GM21360 (cell line): ENCODE results near the gene CAMK2N1.

Experiments
- ATAC-seq: cut with Tn5 transposase; IDR thresholded peaks from one replicate; pipeline ENCODE4 v1.9.1; 2021; ENCODE audit warnings: mild to moderate bottlenecking, moderate library complexity; ENCODE audit not compliant: unreplicated experiment

The CAMK2N1 gene

DNA sequence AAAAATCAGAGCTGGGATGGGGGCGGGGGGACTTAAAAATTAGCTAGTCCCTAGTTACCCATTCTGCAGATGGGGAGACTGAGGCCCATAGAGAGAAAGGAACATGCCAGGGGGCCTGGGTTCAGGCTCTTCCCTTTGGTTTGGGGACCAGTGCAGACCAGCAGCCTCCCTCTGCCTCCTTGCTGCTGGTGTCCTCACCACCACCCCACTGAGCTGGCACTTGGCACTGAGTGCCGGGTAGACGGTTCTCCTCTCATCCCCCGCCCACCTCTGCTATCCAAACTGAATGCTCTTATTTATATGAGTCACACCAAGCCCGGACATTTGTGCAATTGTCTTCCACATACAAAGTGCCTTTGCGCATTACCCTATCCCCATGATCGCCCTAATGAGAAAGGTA lies 39.2 kb downstream of the CAMK2N1 start:
- no peak for ATAC-seq

DNA sequence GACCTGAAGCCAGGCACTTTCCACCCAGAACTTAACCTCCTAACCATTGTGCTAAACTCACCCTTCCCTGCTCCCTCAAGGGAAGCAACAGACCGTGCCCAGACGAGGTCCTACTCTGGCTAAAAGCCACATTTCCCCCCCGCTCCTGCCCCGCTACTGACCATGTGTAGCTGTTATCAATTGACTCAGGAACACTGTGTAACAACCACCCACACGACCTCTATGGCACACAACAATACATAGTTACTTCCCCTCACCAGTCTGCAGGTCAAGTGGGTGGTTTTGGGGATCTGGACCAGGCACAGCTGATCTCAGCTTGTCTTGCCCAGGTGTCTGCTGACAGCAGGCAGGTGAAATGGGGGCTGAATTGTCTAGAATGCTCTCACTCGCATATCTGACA lies 40.1 kb downstream of the CAMK2N1 start:
- ATAC-seq = no peak

DNA sequence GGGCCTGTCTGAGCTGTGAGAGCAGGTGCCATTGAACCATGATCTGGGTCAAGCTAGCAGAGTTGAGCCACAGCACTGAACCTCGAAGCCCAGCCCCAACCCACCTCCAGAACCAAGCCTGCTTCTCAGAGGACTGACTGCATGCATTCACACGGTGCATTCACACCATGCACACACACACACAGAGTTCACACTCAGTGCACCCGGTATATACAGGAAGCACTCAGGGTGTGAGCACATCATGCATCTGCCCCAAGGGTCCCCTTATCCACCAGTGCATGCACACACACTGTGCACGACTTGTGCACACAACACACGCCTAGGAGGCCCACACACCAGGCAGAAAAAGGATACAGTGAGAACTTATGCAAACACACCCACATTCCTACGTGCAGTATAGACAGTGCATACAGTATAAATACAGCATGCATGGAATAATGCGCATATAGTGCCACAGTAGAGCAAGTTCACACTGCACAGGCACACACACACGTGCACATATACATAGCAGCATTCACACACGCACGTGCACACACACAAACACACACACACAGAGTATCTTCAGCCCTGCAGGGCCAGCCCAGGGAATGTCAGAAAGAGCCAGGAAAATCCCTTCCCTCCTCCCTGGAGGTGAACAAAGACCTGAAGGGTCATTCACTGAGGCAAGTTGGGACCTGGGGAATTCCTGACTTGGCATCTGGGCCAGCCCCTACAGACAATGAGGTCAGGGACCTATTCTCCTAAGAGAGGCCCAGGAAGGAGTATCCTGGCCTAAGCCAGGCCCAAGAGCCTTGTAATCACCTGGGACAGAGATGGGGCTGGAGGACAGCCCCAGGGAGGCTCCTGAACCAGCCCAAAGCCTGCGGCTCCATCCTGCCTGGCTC lies 42.1 kb downstream of the CAMK2N1 start:
- no peak for ATAC-seq

DNA sequence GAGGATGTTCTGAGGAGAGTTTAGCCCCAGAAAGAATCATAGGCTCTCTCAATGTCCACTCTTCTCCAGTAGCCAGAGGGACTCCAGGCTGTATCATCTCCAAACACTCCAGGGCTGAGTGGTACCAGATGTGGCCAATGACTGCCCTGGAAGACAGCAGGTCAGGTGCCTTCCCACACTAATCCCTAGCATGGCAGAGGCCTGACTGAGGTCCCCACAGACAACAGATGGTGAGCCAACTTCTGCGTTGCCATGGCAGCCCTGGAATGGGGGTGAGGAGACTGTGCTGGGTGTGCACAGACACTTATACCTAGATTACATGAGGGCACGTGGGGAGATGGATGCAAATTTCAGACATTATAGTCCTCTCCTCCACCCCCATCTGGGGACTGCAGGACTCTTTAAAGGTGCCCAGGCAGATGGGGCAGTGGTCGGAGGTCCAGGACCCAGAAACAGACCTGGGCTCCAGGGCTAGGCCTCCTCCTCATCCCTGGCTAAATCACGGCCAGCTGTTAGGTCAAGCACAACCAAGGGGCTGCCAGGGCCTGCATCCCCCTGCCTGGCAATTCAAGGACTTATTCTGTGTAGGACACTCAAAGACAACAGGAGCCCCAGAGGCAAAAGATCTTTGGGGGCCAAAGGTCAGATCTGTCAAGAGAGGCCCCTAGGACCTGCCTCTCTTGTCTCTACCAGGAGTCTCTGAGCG lies 42.9 kb downstream of the CAMK2N1 start:
- no peak for ATAC-seq

DNA sequence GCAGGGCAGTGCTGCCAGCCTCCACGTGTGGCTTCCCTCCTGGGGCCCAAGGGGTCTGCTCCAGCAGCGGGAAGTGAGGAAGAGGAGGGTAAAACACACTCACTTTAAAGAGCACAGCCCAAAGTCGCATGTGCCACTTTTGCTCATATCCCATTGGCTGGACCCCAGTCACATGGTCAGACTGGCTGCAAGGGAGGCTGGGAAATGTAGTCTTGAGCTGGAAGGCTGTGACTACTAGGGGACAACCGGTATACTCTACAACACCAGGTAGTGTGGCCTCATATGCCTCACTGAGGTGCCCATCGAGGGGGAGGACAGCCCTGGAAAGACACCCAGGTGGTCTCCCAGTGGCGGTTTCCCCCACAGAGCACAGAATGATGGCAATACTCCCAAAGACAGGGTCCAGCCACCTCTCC lies 45.2 kb downstream of the CAMK2N1 start:
- no peak for ATAC-seq

DNA sequence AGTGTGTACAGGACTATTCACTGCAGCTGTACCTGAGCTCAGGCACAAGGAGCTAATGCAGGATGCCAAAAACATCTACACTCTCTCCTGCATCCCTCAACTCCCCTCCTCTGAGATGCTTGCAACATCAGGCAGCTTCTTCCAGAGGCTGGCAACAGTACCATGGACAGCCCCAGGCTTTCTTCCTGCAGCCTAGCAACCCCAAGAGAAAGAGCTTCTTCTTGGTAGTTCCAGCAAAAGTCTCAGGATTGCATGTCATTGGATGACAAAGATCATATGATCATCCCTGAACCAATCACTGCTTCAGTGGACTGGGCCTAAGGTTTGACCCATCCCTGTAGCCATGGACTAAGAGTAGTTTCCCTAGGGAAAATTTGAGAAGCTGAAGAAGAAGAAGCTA lies 46.7 kb downstream of the CAMK2N1 start:
- ATAC-seq = no peak

DNA sequence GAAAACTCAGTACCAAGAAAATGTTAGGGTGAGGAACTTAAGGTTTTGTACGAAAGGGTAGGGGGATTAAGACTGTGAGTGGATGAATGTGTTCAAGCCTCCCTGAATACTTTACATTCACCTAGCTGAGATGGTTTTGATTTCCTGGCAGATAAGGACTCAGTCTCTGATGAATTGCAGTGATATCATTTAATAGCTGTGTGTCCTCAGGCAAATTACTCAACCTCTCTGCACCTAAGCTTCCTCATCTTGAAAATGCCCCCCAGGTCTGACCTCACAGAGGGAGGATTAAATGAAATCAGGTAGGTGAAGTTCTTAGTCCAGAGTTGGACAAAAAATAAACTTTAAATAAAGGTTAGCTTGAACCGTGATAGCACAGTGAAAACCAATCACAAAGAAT lies 48.4 kb downstream of the CAMK2N1 start:
- ATAC-seq = no peak

DNA sequence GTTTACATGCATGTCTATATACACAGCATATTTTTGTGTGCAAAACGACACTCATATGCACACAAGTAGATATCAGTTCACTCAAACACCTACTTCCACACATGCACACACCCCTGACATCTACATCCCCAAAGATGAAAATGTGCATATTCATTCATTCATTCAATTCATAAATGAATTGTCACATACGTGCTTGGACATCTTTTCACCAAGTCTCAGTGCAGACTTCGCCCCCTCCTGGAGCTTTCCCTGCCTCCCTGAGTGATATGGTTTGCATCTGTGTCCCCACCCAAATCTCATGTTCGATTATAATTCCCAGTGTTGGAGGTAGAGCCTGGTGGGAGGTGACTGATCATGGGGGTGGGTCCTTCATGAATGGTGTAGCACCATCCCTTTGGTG lies 53.1 kb downstream of the CAMK2N1 start:
- no peak for ATAC-seq
